SU-DHL-6 (cell line): ENCODE measurements around the gene KCNE2.

Experiments used
- H2AFZ ChIP-seq: fragments of 200-600 bp; sonication (generic); 2 replicates; pipeline ENCODE4 v1.6.1; 2014; ENCODE audit warnings: low read depth, mild to moderate bottlenecking, moderate library complexity, mixed read lengths, antibody characterized with exemption, low read length; ENCODE audit not compliant: severe bottlenecking
- H3F3A ChIP-seq: fragments of 200-600 bp; shearing (Covaris generic); 2 replicates; pipeline ENCODE4 v1.6.0; 2016; ENCODE audit warnings: antibody characterized with exemption, mild to moderate bottlenecking; ENCODE audit not compliant: insufficient read depth
- H3K27ac ChIP-seq: fragments of 200-600 bp; sonication (generic); 2 replicates; pipeline ENCODE4 v1.5.1; 2016; ENCODE audit warnings: low read depth, mild to moderate bottlenecking, low read length, moderate library complexity, mixed read lengths
- H3K27me3 ChIP-seq: fragments of 200-600 bp; sonication (generic), shearing (Covaris generic); 2 replicates; pipeline ENCODE4 v1.6.0; 2014; ENCODE audit warnings: mild to moderate bottlenecking, low read length
- H3K36me3 ChIP-seq: fragments of 200-600 bp; sonication (generic); 2 replicates; pipeline ENCODE4 v1.6.1; 2014; ENCODE audit warnings: mild to moderate bottlenecking, low read length, mixed read lengths
- H3K4me2 ChIP-seq: fragments of 300-600, 200-600 bp; shearing (Covaris generic), sonication (generic); 2 replicates; pipeline ENCODE4 v1.6.0; 2014; ENCODE audit warnings: low read length, low read depth, mild to moderate bottlenecking; ENCODE audit not compliant: poor library complexity, severe bottlenecking
- H3K4me3 ChIP-seq: fragments of 200-600 bp; sonication (generic); 2 replicates; pipeline ENCODE4 v1.5.1; 2014; ENCODE audit warnings: antibody characterized with exemption, low read length, mild to moderate bottlenecking, mixed read lengths; ENCODE audit not compliant: insufficient read depth, poor library complexity, severe bottlenecking
- H3K79me2 ChIP-seq: fragments of 200-600 bp; sonication (generic); 2 replicates; pipeline ENCODE4 v1.6.1; 2014; ENCODE audit warnings: mild to moderate bottlenecking, low read length, moderate library complexity; ENCODE audit not compliant: insufficient read depth
- H3K9ac ChIP-seq: fragments of 200-600 bp; sonication (generic); 2 replicates; pipeline ENCODE4 v1.7.0; 2014; ENCODE audit warnings: mild to moderate bottlenecking, low read length
- H3K9me2 ChIP-seq: fragments of 200-600 bp; sonication (generic); replicated peaks from 2 replicates; pipeline ENCODE4 v1.6.1; 2014; ENCODE audit warnings: low read length; ENCODE audit not compliant: insufficient read depth
- H3K9me3 ChIP-seq: fragments of 200-600 bp; sonication (generic); 2 replicates; pipeline ENCODE4 v1.6.1; 2014; ENCODE audit warnings: low read length, mixed read lengths; ENCODE audit not compliant: insufficient read depth
- H4K20me1 ChIP-seq: fragments of 200-600 bp; sonication (generic); 2 replicates; pipeline ENCODE4 v1.6.1; 2014; ENCODE audit warnings: low read depth, mild to moderate bottlenecking, antibody characterized with exemption, low read length, moderate library complexity, mixed read lengths
- CTCF ChIP-seq: fragments of 200-600 bp; sonication (generic); IDR thresholded peaks from one replicate; pipeline ENCODE4 v1.5.1; 2017; ENCODE audit warnings: antibody characterized with exemption, mild to moderate bottlenecking, low read length, moderate library complexity; ENCODE audit not compliant: insufficient read depth, poor library complexity, severe bottlenecking
- EZH2phosphoT487 ChIP-seq: fragments of 200-600 bp; sonication (generic), shearing (Covaris generic); conservative IDR thresholded peaks from 2 replicates; pipeline ENCODE4 v1.6.1; 2018; ENCODE audit warnings: mild to moderate bottlenecking, antibody characterized with exemption, low read length, moderate library complexity, mixed read lengths

KCNE2 gene

GRCh38 chr21:34363733-34364132, at the start of gene KCNE2:
Gene KCNE2 (plus strand): TSS chr21:34364006. CDS start chr21:34370479, 6,473 bp downstream.
- Histone ChIP-seq H3F3A (no peaks in the 10 kb centered on the region), H3K4me2 (no peak within 1 kb of the TSS), H3K9me3 (no peaks in the 10 kb centered on the region), H3K9ac (no peak within 1 kb of the TSS), H3K27me3 (no peaks in the 10 kb centered on the region), H3K79me2 (no peaks in the 10 kb centered on the region), H4K20me1 (no peaks in the 10 kb centered on the region), H3K27ac (no peak within 1 kb of the TSS), H3K4me3 (no peak within 1 kb of the TSS), H3K36me3 (no peaks in the 10 kb centered on the region), H3K9me2 (no peaks in the 10 kb centered on the region), H2AFZ (no peak within 1 kb of the TSS)
- TF ChIP-seq EZH2phosphoT487 (no peak), CTCF (no peak)

- H2AFZ ChIP-seq: no peak overlapping the region
- no peaks in the 10 kb centered on the region for H4K20me1 ChIP-seq
- no peaks in the 10 kb centered on the region for H3K27me3 ChIP-seq
- no peaks in the 10 kb centered on the region for H3K9me3 ChIP-seq
- no peaks in the 10 kb centered on the region for H3K9me2 ChIP-seq
- no peak overlapping the region for H3K9ac ChIP-seq
- TF ChIP-seq CTCF (no peak), EZH2phosphoT487 (no peak)
- no peaks in the 10 kb centered on the region for H3K36me3 ChIP-seq
- H3K4me3 ChIP-seq: no peak overlapping the region
- no peaks in the 10 kb centered on the region for H3F3A ChIP-seq
- no peak overlapping the region for H3K27ac ChIP-seq
- no peak overlapping the region for H3K4me2 ChIP-seq
- H3K79me2 ChIP-seq: no peaks in the 10 kb centered on the region
These were observed 44.2 kb upstream of the KCNE2 start for GRCh38 chr21:34319585-34319984.

GRCh38 chr21:34320011-34320410, 43.8 kb upstream of the KCNE2 start:
- H4K20me1 ChIP-seq: no peaks in the 10 kb centered on the region
- no peak overlapping the region for H3K4me3 ChIP-seq
- no peaks in the 10 kb centered on the region for H3K36me3 ChIP-seq
- H3K9me3 ChIP-seq: no peaks in the 10 kb centered on the region
- no peaks in the 10 kb centered on the region for H3F3A ChIP-seq
- no peaks in the 10 kb centered on the region for H3K9me2 ChIP-seq
- no peaks in the 10 kb centered on the region for H3K79me2 ChIP-seq
- no peak overlapping the region for H3K4me2 ChIP-seq
- no peak overlapping the region for H2AFZ ChIP-seq
- H3K9ac ChIP-seq: no peak overlapping the region
- no peaks in the 10 kb centered on the region for H3K27me3 ChIP-seq
- no peak overlapping the region for H3K27ac ChIP-seq
- TF ChIP-seq CTCF: no peak
- TF ChIP-seq EZH2phosphoT487: no peak

GRCh38 chr21:34330055-34330454, 33.8 kb upstream of the KCNE2 start:
- Histone ChIP-seq H3K9me2 (no peaks in the 10 kb centered on the region), H3K9me3 (no peaks in the 10 kb centered on the region), H2AFZ (no peak overlapping the region), H3F3A (no peaks in the 10 kb centered on the region), H3K27me3 (no peaks in the 10 kb centered on the region), H3K79me2 (no peaks in the 10 kb centered on the region), H4K20me1 (no peaks in the 10 kb centered on the region), H3K4me2 (no peak overlapping the region), H3K36me3 (no peaks in the 10 kb centered on the region), H3K4me3 (no peak overlapping the region), H3K27ac (no peak overlapping the region), H3K9ac (no peak overlapping the region)
- no peak for TF ChIP-seq EZH2phosphoT487
- no peak for TF ChIP-seq CTCF
